Measurements from ENCODE around the gene GORASP2. TPM values are rescaled to one million over a fixed set of nuclear protein-coding genes. Genes with fewer than 3 reads are reported as not detected.

Gene GORASP2
- total RNA-seq, 4 donors from 2014 or later: 42.7 to 50.5 (median 46.1) TPM

- no peak for TF ChIP-seq CTCF (IDR thresholded peaks at IDR 0.05)
- DNase-seq (ENCODE audit: low spot score) (no peak), ATAC-seq (ENCODE audit: low FRiP score) (no peak)
These were observed 5.3 kb upstream of the GORASP2 start for GRCh38 chr2:170923799-170924198.

- ATAC-seq (ENCODE audit: low FRiP score): no peak
- TF ChIP-seq CTCF (IDR thresholded peaks at IDR 0.05): no peak
- no peak for DNase-seq (ENCODE audit: low spot score)
These were observed 4.1 kb upstream of the GORASP2 start for GRCh38 chr2:170924969-170925368.

- DNase-seq (ENCODE audit: low spot score): no peak
- ATAC-seq (ENCODE audit: low FRiP score): no peak
- TF ChIP-seq CTCF (IDR thresholded peaks at IDR 0.05): no peak
These were observed 3.1 kb upstream of the GORASP2 start for GRCh38 chr2:170925923-170926322.

GRCh38 chr2:170926743-170927297 lies 2.2 kb upstream of the GORASP2 start:
- TF ChIP-seq CTCF (IDR thresholded peaks at IDR 0.05): no peak
- DNase-seq (ENCODE audit: low spot score) (no peak), ATAC-seq (ENCODE audit: low FRiP score) (no peak)

- ATAC-seq (ENCODE audit: low FRiP score): no peak
- no peak for TF ChIP-seq CTCF (IDR thresholded peaks at IDR 0.05)
- no peak for DNase-seq (ENCODE audit: low spot score)
These were observed 823 bp upstream of the GORASP2 start for GRCh38 chr2:170928036-170928823.

GRCh38 chr2:170929686-170930050 lies 615 bp downstream of the GORASP2 start:
- no peak for TF ChIP-seq CTCF (IDR thresholded peaks at IDR 0.05)
- peak; percentile 43 for ATAC-seq (ENCODE audit: low FRiP score)
- no peak for DNase-seq (ENCODE audit: low spot score)

Data from omental fat pad (tissue), 4 donors.